T-cell (primary cell): ENCODE data around the gene CHCHD2. TPM values are rescaled to one million over a fixed set of nuclear protein-coding genes. Genes with fewer than 3 reads are reported as not detected.
"Not testable (repeated sequence)": the region's sequence is repeated elsewhere in the genome, so short reads cannot be mapped to it uniquely, and the experiment has no call there.

Experiments used
- ATAC-seq, 4 experiments: fragments of 200-7000 bp in 3 of 4; fragments of 150-1000 bp in 1 of 4; cut with Tn5 transposase; replicated peaks in 1 of 4; 1 replicate in 3 of 4; 2 replicates in 1 of 4; pipeline ENCODE4 v1.10.0; 2021; ENCODE audit warnings: moderate library complexity in 3 of 4, mild to moderate bottlenecking in 2 of 4, moderate number of reproducible peaks in 1 of 4
- CTCF ChIA-PET, 2 donors: fragments of 300-600 bp; sonication (Branson Sonifier 250); formaldehyde crosslinking; loops; one replicate each; lab custom pipeline; 2022; ENCODE audit warnings: antibody characterized with exemption in 2 of 2; lab: Charles Lee
- POLR2A ChIA-PET, 2 donors: fragments of 300-600 bp; sonication (Branson Sonifier 250); formaldehyde crosslinking; loops; one replicate each; lab custom pipeline; 2022; ENCODE audit warnings: antibody characterized with exemption in 2 of 2; lab: Charles Lee
- DNase-seq, 35 experiments: peaks; one replicate each; pipeline versions ENCODE4 v3.0.0 to v3.0.0-alpha.2; 2013 to 2023
- H3K27ac ChIP-seq: one replicate; pipeline ENCODE4 v1.5.1; 2013; ENCODE audit warnings: low read length
- H3K27me3 ChIP-seq, 2 experiments: replicated peaks in 1 of 2; 1 replicate in 1 of 2; 2 replicates in 1 of 2; pipeline versions ENCODE4 v1.6.1 to v1.7.0; 2013; ENCODE audit warnings: low read length in 1 of 2, mixed read lengths in 1 of 2; ENCODE audit not compliant: control insufficient read depth in 2 of 2, insufficient read depth in 2 of 2; ENCODE audit errors: extremely low read depth in 1 of 2
- H3K36me3 ChIP-seq, 2 donors: 1 replicate in 1 of 2; 2 replicates in 1 of 2; pipeline versions ENCODE4 v1.6.1 to v1.7.0; 2013; ENCODE audit warnings: low read length in 1 of 2; ENCODE audit not compliant: control insufficient read depth in 2 of 2, insufficient read depth in 1 of 2; ENCODE audit errors: extremely low read depth in 1 of 2
- H3K4me1 ChIP-seq, 2 experiments: 1 replicate in 1 of 2; 2 replicates in 1 of 2; pipeline versions ENCODE4 v1.6.1 to v1.7.0; 2013; ENCODE audit warnings: low read length in 2 of 2, mixed read lengths in 1 of 2; ENCODE audit not compliant: insufficient read depth in 2 of 2, control insufficient read depth in 1 of 2; ENCODE audit errors: extremely low read depth in 1 of 2
- H3K4me3 ChIP-seq, 2 donors: 1 replicate in 1 of 2; 2 replicates in 1 of 2; pipeline versions ENCODE4 v1.5.1 to v1.7.0; 2013; ENCODE audit warnings: mild to moderate bottlenecking in 2 of 2, low read length in 1 of 2, moderate library complexity in 1 of 2; ENCODE audit not compliant: control insufficient read depth in 1 of 2; ENCODE audit errors: extremely low read depth in 1 of 2
- H3K9me3 ChIP-seq: 2 replicates; pipeline ENCODE4 v1.7.0; 2013
- H3K27ac Mint-ChIP-seq, 2 donors: one replicate each; pipeline ENCODE4 v1.8.0; 2020 to 2021; ENCODE audit warnings: mild to moderate bottlenecking in 2 of 2, mixed read lengths in 2 of 2
- H3K27me3 Mint-ChIP-seq, 2 donors: one replicate each; pipeline ENCODE4 v1.8.0; 2021 to 2022; ENCODE audit warnings: mixed read lengths in 2 of 2
- H3K36me3 Mint-ChIP-seq: one replicate; pipeline ENCODE4 v1.8.0; 2021; ENCODE audit warnings: mixed read lengths
- H3K4me1 Mint-ChIP-seq, 3 donors: one replicate each; pipeline ENCODE4 v1.8.0; 2020 to 2022; ENCODE audit warnings: mixed read lengths in 3 of 3, mild to moderate bottlenecking in 1 of 3
- H3K4me3 Mint-ChIP-seq, 3 donors: one replicate each; pipeline ENCODE4 v1.8.0; 2020 to 2022; ENCODE audit warnings: mild to moderate bottlenecking in 3 of 3, mixed read lengths in 3 of 3, moderate library complexity in 3 of 3
- H3K9me3 Mint-ChIP-seq, 3 donors: one replicate each; pipeline ENCODE4 v1.8.0; 2020 to 2022; ENCODE audit warnings: mixed read lengths in 3 of 3
- WGBS: methylation state at CpG from one replicate; pipeline ENCODE4 v1.1.5; 2013; ENCODE audit warnings: missing lambda C conversion rate; ENCODE audit not compliant: insufficient coverage; 5-methylcytosine and 5-hydroxymethylcytosine counted together
- total RNA-seq, 35 experiments: library from RNA in 6 of 35; stranded (reverse) in 6 of 35; fragments of 120-200 nt in 1 of 35; gene quantifications; one replicate each; pipeline versions ENCODE4 v1.2.1 to v1.2.4 and lab custom pipeline; 2013 to 2026

The CHCHD2 gene
- total RNA-seq, 5 donors from 2014 or later (not counting 1 experiment from before 2014, with no cell fraction given): 173 to 209 (median 189) TPM

GRCh38 chr7:56115852-56116538, 9.7 kb upstream of the CHCHD2 start, which contains the start of gene NUPR2:
Gene NUPR2, minus strand, starts transcription at chr7:56116417. Its CDS starts 103 bp downstream, at chr7:56116314.
- peak within 1 kb of the TSS in 2 of 3 donors; percentile 17 to 45 for H3K4me3 Mint-ChIP-seq
- Histone ChIP-seq H3K36me3 (no peaks in the 10 kb centered on the region), H3K4me1 (peaks cover 0 to 5% of the 10 kb centered on the region in 2 experiments), H3K27ac (no peak within 1 kb of the TSS), H3K9me3 (no peaks in the 10 kb centered on the region), H3K27me3 (peaks cover 5 to 26% of the 10 kb centered on the region in 2 experiments), H3K4me3 (no peak within 1 kb of the TSS)
- ChIA-PET POLR2A (interaction anchor here in 1 of 2 donors (0.7 kb wide), 1 partner anchor 10 kb away, joined by 8 read pairs; the partner anchor contains the start of gene CHCHD2), CTCF (no interaction called here)
- no peaks in the 10 kb centered on the region for H3K4me1 Mint-ChIP-seq
- no peaks in the 10 kb centered on the region for H3K36me3 Mint-ChIP-seq
- no peaks in the 10 kb centered on the region for H3K9me3 Mint-ChIP-seq
- H3K27me3 Mint-ChIP-seq: peaks cover 21 to 34% of the 10 kb centered on the region in 2 donors
- no peak within 1 kb of the TSS for H3K27ac Mint-ChIP-seq
- no peak for DNase-seq
- ATAC-seq: peak in 1 of 4 experiments; percentile 20
- 15% methylated on average over 64 of the region's 65 CpGs for WGBS

GRCh38 chr7:56112244-56112643, 6.0 kb upstream of the CHCHD2 start:
- CTCF ChIA-PET, H3K27ac ChIP-seq, H3K4me3 Mint-ChIP-seq, H3K36me3 ChIP-seq, H3K27ac Mint-ChIP-seq, H3K4me3 ChIP-seq, ATAC-seq, H3K9me3 ChIP-seq, DNase-seq, H3K36me3 Mint-ChIP-seq, H3K9me3 Mint-ChIP-seq, H3K4me1 Mint-ChIP-seq: not testable (repeated sequence)
- POLR2A ChIA-PET: interaction anchor here in 1 of 2 donors (0.7 kb wide), 1 partner anchor 40 kb away, joined by 3 read pairs; no protein-coding TSS in a partner anchor
- Histone ChIP-seq H3K27me3 (peaks cover 5 to 23% of the 10 kb centered on the region in 2 experiments), H3K4me1 (peaks cover 0 to 10% of the 10 kb centered on the region in 2 experiments)
- peaks cover 9 to 21% of the 10 kb centered on the region in 2 donors for H3K27me3 Mint-ChIP-seq
- 100% methylated on average over 2 of the region's 3 CpGs for WGBS

GRCh38 chr7:56110611-56111010, 4.3 kb upstream of the CHCHD2 start:
- ChIA-PET CTCF (no interaction called here), POLR2A (no interaction called here)
- no CpG with 5 or more reads among the region's 1 CpG for WGBS
- H3K27ac ChIP-seq: no peak overlapping the region
- Mint-ChIP-seq H3K4me1 (peaks cover 17 to 23% (median 22%) of the 10 kb centered on the region in 3 donors), H3K27ac (no peak overlapping the region), H3K4me3 (no peak overlapping the region), H3K36me3 (no peaks in the 10 kb centered on the region), H3K9me3 (no peaks in the 10 kb centered on the region), H3K27me3 (peaks cover 0 to 9% of the 10 kb centered on the region in 2 donors)
- no peak overlapping the region for H3K4me3 ChIP-seq
- DNase-seq (no peak), ATAC-seq (no peak)
- H3K4me1 ChIP-seq: peaks cover 0 to 8% of the 10 kb centered on the region in 2 experiments
- peaks cover 2 to 7% of the 10 kb centered on the region in 2 experiments for H3K27me3 ChIP-seq
- H3K36me3 ChIP-seq: no peaks in the 10 kb centered on the region
- H3K9me3 ChIP-seq: no peaks in the 10 kb centered on the region

- WGBS: no CpG with 5 or more reads among the region's 1 CpG
- no peaks in the 10 kb centered on the region for H3K9me3 Mint-ChIP-seq
- CTCF ChIA-PET: interaction anchor here in 1 of 2 donors (0.6 to 0.7 kb wide), 2 partner anchors 36 to 44 kb away, joined by 4 to 5 read pairs; partner anchors contain the start of gene SUMF2
Observed at GRCh38 chr7:56107954-56108258, 1.6 kb upstream of the CHCHD2 start.

GRCh38 chr7:56105508-56105907, 768 bp downstream of the CHCHD2 start:
- peaks cover 24% of the 10 kb centered on the region for H3K36me3 Mint-ChIP-seq
- 0% methylated on average over 1 of the region's 6 CpGs for WGBS
- H3K27me3 Mint-ChIP-seq: no peaks in the 10 kb centered on the region
- ChIA-PET POLR2A (interaction anchor here (1.3 to 1.8 kb wide), 3 partner anchors 41 to 1346 kb away, joined by 6 to 7 read pairs (median 6); partner anchors contain the start of genes PSPH (in 1 of the 2) and SEC61G (in 1 of the 2)), CTCF (interaction anchor here in 1 of 2 donors (1.0 to 1.5 kb wide), 3 partner anchors 31 to 41 kb away, joined by 3 to 4 read pairs (median 3); partner anchors contain the start of gene SUMF2)
- Histone ChIP-seq H3K27me3 (peaks cover 0 to 2% of the 10 kb centered on the region in 2 experiments), H3K9me3 (no peaks in the 10 kb centered on the region), H3K27ac (peak overlapping the region; percentile 87), H3K4me3 (peak overlapping the region; percentile 85 to 91), H3K36me3 (peaks cover 6 to 34% of the 10 kb centered on the region in 2 donors), H3K4me1 (peaks cover 6 to 20% of the 10 kb centered on the region in 2 experiments)
- H3K4me3 Mint-ChIP-seq: peak overlapping the region; percentile 96 to 99 (median 98)
- H3K4me1 Mint-ChIP-seq: peaks cover 31 to 47% (median 38%) of the 10 kb centered on the region in 3 donors
- peak overlapping the region; percentile 97 to 98 for H3K27ac Mint-ChIP-seq
- DNase-seq (peak in 25 of 35 experiments; percentile 5 to 62 (median 24)), ATAC-seq (peak in 1 of 4 experiments; percentile 34)
- no peaks in the 10 kb centered on the region for H3K9me3 Mint-ChIP-seq

More at GRCh38 chr7:56107954-56108258, 1.6 kb upstream of the CHCHD2 start:
- no peak overlapping the region for H3K27ac ChIP-seq
- H3K9me3 ChIP-seq: no peaks in the 10 kb centered on the region
- H3K27ac Mint-ChIP-seq: peak overlapping the region; percentile 71 to 98
- peaks cover 9% of the 10 kb centered on the region for H3K36me3 Mint-ChIP-seq
- ATAC-seq: no peak
- H3K4me3 ChIP-seq: no peak overlapping the region
- no peaks in the 10 kb centered on the region for H3K27me3 Mint-ChIP-seq
- H3K4me1 Mint-ChIP-seq: peaks cover 31 to 39% (median 35%) of the 10 kb centered on the region in 3 donors
- peaks cover 6 to 20% of the 10 kb centered on the region in 2 experiments for H3K4me1 ChIP-seq
- POLR2A ChIA-PET: interaction anchor here in 1 of 2 donors (0.8 kb wide), 1 partner anchor 44 kb away, joined by 5 read pairs; no protein-coding TSS in a partner anchor
- H3K4me3 Mint-ChIP-seq: peak overlapping the region; percentile 42 to 99 (median 96)
- peaks cover 0 to 2% of the 10 kb centered on the region in 2 experiments for H3K27me3 ChIP-seq
- DNase-seq: no peak
- peaks cover 6 to 11% of the 10 kb centered on the region in 2 donors for H3K36me3 ChIP-seq

- 100% methylated on average over 2 of the region's 9 CpGs for WGBS
- Mint-ChIP-seq H3K4me3 (peak overlapping the region in 1 of 3 donors; percentile 99), H3K36me3 (peaks cover 31% of the 10 kb centered on the region), H3K4me1 (peaks cover 31 to 47% (median 38%) of the 10 kb centered on the region in 3 donors)
- H3K27me3 Mint-ChIP-seq, H3K27me3 ChIP-seq, H3K27ac Mint-ChIP-seq, DNase-seq, H3K9me3 ChIP-seq, H3K27ac ChIP-seq, ATAC-seq, H3K4me3 ChIP-seq, H3K9me3 Mint-ChIP-seq: not testable (repeated sequence)
- Histone ChIP-seq H3K4me1 (peaks cover 6 to 20% of the 10 kb centered on the region in 2 experiments), H3K36me3 (peaks cover 9 to 45% of the 10 kb centered on the region in 2 donors)
- ChIA-PET POLR2A (interaction anchor here in 1 of 2 donors (0.7 kb wide), 2 partner anchors 41 to 694 kb away, joined by 3 to 4 read pairs; no protein-coding TSS in a partner anchor), CTCF (interaction anchor here (0.5 to 0.7 kb wide), 4 partner anchors 16 to 1329 kb away, joined by 3 to 7 read pairs (median 4); no protein-coding TSS in a partner anchor)
Observed at GRCh38 chr7:56104138-56104537, 2.1 kb downstream of the CHCHD2 start.
